Testis (tissue), 3 donors: Measurements from ENCODE around the gene FRMD3. TPM values are rescaled to one million over a fixed set of nuclear protein-coding genes. Genes with fewer than 3 reads are reported as not detected.

ENCODE experiments used
- DNase-seq: peaks from one replicate; pipeline ENCODE4 v3.0.0-alpha.2; 2019
- H3K27ac ChIP-seq, 2 donors: fragments of 200-600 bp; sonication (generic); one replicate each; pipeline ENCODE4 v1.5.1; 2019
- H3K27me3 ChIP-seq: fragments of 200-600 bp; sonication (generic); one replicate; pipeline ENCODE4 v1.5.1; 2019
- H3K36me3 ChIP-seq: fragments of 200-600 bp; sonication (generic); one replicate; pipeline ENCODE4 v1.5.1; 2017; ENCODE audit warnings: low read depth; ENCODE audit errors: missing control alignments
- H3K4me1 ChIP-seq: fragments of 200-600 bp; sonication (generic); one replicate; pipeline ENCODE4 v1.5.1; 2019
- H3K4me3 ChIP-seq, 2 donors: fragments of 200-600 bp; sonication (generic); one replicate each; pipeline ENCODE4 v1.5.1; 2017 to 2019
- H3K9me3 ChIP-seq: fragments of 200-600 bp; sonication (generic); one replicate; pipeline ENCODE4 v1.5.1; 2017
- POLR2A ChIP-seq: fragments of 450-650 bp; IDR thresholded peaks from one replicate; pipeline ENCODE4 v1.6.1; 2017; ENCODE audit warnings: antibody characterized with exemption, mild to moderate bottlenecking, moderate library complexity
- WGBS, 2 donors: methylation state at CpG; one replicate each; pipeline ENCODE4 v1.1.5; 2018; 5-methylcytosine and 5-hydroxymethylcytosine counted together
- intact Hi-C: fragments of 100-400 bp; cut with DNase I; formaldehyde crosslinking; loops from one replicate; pipeline ENCODE4 v1.15.1; 2023; ENCODE audit warnings: low total_unique reads
- polyA plus RNA-seq: library from polyadenylated mRNA; stranded (reverse); fragments of 350-450 nt; fragmentation: Illumina TruSeq; extraction: RNeasy Lipid Tissue Mini Kit (QIAGEN cat#74804); gene quantifications from one replicate; pipeline ENCODE4 v1.2.3, GENCODE V29; 2014; ENCODE audit warnings: low read depth, low replicate concordance; ENCODE audit not compliant: insufficient read depth
- total RNA-seq, 2 donors: library from RNA; depleted of rRNA; stranded (reverse); fragments of >200 nt; gene quantifications; one replicate each; pipeline ENCODE4 v1.2.3, GENCODE V29; 2016
- TF ChIP-seq, protein P1 (sequence below), 3 experiments: fragments of 450-650 bp in 2 of 3; fragments of 200-600 bp in 1 of 3; sonication (generic) in 1 of 3; IDR thresholded peaks; one replicate each; pipeline ENCODE4 v1.5.1; 2016 to 2019; ENCODE audit warnings: antibody characterized with exemption in 3 of 3, mild to moderate bottlenecking in 2 of 3, moderate library complexity in 1 of 3

The FRMD3 gene
- total and polyA plus RNA-seq, 3 donors from 2014 or later, result 5.5 to 16.2 (median 12.5) TPM

DNA sequence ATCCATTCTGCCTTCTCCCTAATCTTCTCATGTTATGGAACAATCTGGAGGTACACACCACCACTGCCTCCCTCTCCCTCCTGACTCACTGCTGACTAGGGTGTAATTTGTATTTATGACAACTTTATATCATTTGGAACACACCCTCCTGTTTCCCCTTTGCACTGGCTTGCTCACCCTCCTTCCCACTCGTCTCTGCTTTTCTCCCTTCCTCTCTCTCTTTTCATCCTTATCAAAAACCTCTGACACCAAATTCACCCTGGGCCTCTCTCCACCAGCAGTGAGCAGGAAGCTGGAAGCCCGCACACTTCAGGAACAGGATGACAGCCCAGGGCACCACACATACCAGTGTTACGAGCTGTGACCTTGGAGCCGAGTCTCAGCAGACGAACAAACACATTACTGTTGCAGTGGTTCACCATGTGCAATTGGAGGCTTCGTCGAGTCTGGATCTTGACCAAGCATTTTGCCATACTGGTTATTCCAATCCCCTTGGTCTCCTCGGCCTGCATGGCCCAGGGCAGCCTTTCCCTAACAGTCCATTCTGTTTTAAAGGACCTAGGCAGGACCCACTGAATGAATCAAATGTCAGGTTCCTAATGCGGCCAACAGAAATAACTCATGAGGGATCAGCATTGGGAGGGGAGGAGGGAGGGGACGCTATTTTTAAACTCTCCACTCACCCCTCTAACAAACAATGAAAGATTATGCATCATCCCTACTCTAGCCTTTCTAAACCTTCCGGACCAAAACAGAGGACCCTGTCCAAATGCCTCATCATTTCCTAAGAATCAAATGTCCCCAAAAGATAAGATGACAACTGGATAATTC, 271.3 kb downstream of the FRMD3 start:
- no peaks in the 10 kb centered on the region for H3K27me3 ChIP-seq
- peak overlapping the region in 1 of 2 donors; percentile 56 for H3K27ac ChIP-seq
- H3K4me3 ChIP-seq, result no peak overlapping the region
- no peaks in the 10 kb centered on the region for H3K36me3 ChIP-seq
- WGBS, 2 donors, result 49 to 63% methylated on average over 11 of the region's 11 CpGs
- peaks cover 25% of the 10 kb centered on the region for H3K4me1 ChIP-seq
- no peak for TF ChIP-seq POLR2A
- TF ChIP-seq, protein P1, sequence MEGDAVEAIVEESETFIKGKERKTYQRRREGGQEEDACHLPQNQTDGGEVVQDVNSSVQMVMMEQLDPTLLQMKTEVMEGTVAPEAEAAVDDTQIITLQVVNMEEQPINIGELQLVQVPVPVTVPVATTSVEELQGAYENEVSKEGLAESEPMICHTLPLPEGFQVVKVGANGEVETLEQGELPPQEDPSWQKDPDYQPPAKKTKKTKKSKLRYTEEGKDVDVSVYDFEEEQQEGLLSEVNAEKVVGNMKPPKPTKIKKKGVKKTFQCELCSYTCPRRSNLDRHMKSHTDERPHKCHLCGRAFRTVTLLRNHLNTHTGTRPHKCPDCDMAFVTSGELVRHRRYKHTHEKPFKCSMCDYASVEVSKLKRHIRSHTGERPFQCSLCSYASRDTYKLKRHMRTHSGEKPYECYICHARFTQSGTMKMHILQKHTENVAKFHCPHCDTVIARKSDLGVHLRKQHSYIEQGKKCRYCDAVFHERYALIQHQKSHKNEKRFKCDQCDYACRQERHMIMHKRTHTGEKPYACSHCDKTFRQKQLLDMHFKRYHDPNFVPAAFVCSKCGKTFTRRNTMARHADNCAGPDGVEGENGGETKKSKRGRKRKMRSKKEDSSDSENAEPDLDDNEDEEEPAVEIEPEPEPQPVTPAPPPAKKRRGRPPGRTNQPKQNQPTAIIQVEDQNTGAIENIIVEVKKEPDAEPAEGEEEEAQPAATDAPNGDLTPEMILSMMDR (IDR thresholded peaks at IDR 0.05), result no peak
- intact Hi-C loops, result no loop called here
- peak; percentile 85 for DNase-seq
- no peaks in the 10 kb centered on the region for H3K9me3 ChIP-seq

DNA sequence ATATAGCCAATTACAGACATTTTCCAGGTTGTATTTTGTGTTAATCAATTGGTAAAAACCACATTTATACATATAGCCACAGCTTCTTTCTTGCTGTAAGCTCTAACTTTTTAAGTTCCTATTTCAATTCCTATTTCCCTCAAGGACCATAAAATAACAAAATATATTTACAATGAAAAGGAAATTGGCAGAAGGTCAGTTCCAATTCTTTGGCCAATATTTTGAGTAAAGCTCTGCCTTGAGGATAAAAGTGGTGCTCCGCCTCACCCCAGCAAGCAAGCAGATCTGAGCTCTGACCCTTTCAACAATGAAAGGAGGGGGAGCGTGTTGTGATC, 271.9 kb downstream of the FRMD3 start:
- H3K4me3 ChIP-seq, result no peak overlapping the region
- H3K36me3 ChIP-seq, result no peaks in the 10 kb centered on the region
- intact Hi-C loops, result no loop called here
- TF ChIP-seq, protein P1 (IDR thresholded peaks at IDR 0.05), result no peak
- TF ChIP-seq POLR2A, result no peak
- 31 to 39% methylated on average over 2 of the region's 2 CpGs for WGBS, 2 donors
- peak overlapping the region in 1 of 2 donors; percentile 56 for H3K27ac ChIP-seq
- H3K9me3 ChIP-seq, result no peaks in the 10 kb centered on the region
- peaks cover 25% of the 10 kb centered on the region for H3K4me1 ChIP-seq
- DNase-seq, result no peak
- H3K27me3 ChIP-seq, result no peaks in the 10 kb centered on the region

DNA sequence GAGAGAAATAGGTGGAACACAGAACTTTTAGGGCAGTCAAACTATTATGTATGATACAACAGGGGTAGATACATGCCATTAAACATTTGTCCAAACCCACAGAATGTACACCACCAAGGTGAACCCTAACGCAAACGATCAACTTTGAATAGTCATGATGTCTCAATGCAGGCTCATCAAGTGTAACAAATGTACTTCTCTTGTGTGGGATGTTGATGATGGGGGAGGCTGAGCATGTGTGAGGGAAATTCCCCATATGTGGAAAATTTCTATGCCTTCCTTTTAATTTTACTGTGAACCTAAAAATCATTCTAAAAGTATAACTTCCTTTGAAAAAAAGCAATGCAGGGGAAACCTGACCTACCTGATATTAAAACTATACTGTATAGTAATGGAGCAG, 273.9 kb downstream of the FRMD3 start:
- no peak for TF ChIP-seq POLR2A
- TF ChIP-seq, protein P1 (IDR thresholded peaks at IDR 0.05), result no peak
- 75 to 100% methylated on average over 2 of the region's 2 CpGs for WGBS, 2 donors
- no peaks in the 10 kb centered on the region for H3K36me3 ChIP-seq
- no peak overlapping the region for H3K27ac ChIP-seq
- no peaks in the 10 kb centered on the region for H3K27me3 ChIP-seq
- H3K4me3 ChIP-seq, result no peak overlapping the region
- no peaks in the 10 kb centered on the region for H3K9me3 ChIP-seq
- peaks cover 13% of the 10 kb centered on the region for H3K4me1 ChIP-seq
- intact Hi-C loops, result no loop called here
- DNase-seq, result no peak

DNA sequence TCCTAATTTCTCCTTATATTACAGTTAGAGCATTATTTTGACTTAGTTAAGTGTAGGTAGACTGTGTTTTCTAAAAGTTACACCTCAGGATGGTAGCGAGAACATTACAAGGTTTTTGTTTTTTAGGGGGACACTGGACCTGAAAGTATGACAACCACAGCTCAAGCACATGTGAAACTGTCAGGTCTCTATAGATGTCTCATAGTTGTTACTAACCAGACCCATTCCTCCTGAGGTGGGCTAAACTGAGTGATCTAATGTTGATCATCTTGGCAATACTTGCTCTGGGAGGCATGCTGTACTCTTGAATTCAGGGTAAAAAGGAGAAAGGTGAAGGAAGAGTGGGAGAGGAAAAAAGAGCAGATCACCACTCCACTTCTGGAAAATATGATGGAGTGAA, 278.6 kb downstream of the FRMD3 start:
- no peaks in the 10 kb centered on the region for H3K9me3 ChIP-seq
- TF ChIP-seq POLR2A, result no peak
- TF ChIP-seq, protein P1 (IDR thresholded peaks at IDR 0.05), result no peak
- no peak for DNase-seq
- H3K4me1 ChIP-seq, result no peaks in the 10 kb centered on the region
- H3K36me3 ChIP-seq, result no peaks in the 10 kb centered on the region
- intact Hi-C loops, result no loop called here
- H3K4me3 ChIP-seq, result no peak overlapping the region
- no peaks in the 10 kb centered on the region for H3K27me3 ChIP-seq
- WGBS, 2 donors, result 88 to 95% methylated on average over 1 of the region's 1 CpG
- H3K27ac ChIP-seq, result no peak overlapping the region
